HCEC 1CT (cell line): ENCODE measurements around the gene RNF111.
"Not testable (repeated sequence)": the region's sequence is repeated elsewhere in the genome, so short reads cannot be mapped to it uniquely, and the experiment has no call there.

Experiments used
- DNase-seq: peaks from one replicate; pipeline ENCODE4 v3.0.0-alpha.2; 2017

The RNF111 gene

DNA sequence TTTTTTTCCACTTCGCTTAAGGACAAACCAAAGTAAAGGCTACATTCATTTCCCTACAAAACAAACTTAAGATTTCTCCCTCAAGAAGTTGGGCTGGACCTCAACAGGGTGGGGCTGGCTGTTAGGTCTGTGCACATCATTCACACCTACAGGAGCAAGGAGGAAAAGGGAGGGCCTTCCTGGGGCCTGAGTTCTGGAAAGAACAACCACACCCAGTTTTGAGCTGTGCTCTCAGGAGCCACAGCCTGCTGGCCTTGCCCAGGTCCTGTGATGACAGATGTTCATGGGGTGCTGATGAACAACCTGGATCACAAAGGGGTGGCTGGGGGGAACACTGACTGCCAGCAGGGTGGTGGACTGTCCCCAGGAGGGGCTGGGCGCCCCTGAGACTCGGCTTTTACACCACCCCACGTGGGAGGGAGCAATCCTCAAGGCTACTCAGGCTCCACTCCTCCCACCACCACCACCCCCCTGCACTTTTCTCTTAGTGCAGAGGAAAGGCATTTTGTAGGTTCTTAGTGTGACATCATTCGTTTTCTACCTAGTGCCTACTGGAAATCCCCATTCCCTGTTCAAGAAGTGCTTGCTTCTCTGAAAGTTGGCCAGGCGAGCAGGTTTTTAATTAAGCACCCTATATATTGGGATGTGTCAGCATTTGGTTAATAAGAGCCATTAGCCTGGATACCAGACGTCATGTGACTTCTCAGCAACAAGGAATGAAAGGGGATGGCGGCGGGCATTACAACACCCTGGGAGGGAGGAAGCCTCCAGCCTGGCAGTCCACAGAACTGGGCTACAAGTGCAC is 153.2 kb downstream of the RNF111 start:
- DNase-seq, result no peak

DNA sequence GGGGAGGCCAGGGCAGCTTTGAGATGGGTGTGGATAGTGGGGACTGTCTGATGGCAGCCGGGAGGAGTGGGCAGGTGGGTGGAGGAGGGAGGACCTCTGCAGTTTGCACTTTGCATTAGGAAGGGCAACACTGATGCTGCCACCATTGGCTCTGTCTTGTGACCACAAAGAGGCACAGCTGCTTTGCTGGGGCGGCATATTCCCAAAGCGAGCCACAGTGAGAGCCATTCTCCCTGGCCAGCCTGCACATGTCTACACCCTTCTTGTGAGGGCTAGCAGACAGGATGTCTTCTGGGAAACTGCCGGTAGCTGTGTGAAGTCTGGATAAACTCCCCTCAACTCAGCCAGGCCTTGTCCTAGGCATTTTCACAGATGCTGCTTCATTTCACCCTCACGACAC is 155.8 kb downstream of the RNF111 start:
- no peak for DNase-seq

GRCh38 chr15:59144594-59144993 is 157.1 kb downstream of the RNF111 start:
- not testable (repeated sequence) for DNase-seq
